HG02870 (cell line): Measurements from ENCODE around the gene DUS1L.

Experiments
- ATAC-seq: cut with Tn5 transposase; IDR thresholded peaks from one replicate; pipeline ENCODE4 v1.9.1; 2021; ENCODE audit warnings: mild to moderate bottlenecking, moderate library complexity; ENCODE audit not compliant: unreplicated experiment

DUS1L gene

GRCh38 chr17:82077617-82078358 lies 12.2 kb upstream of the DUS1L start:
- ATAC-seq, result no peak

- ATAC-seq, result no peak
Measured at GRCh38 chr17:82076785-82077591, 11.4 kb upstream of the DUS1L start.

GRCh38 chr17:82076018-82076784 lies 10.6 kb upstream of the DUS1L start:
- ATAC-seq, result no peak

GRCh38 chr17:82073446-82073845 lies 7.8 kb upstream of the DUS1L start:
- ATAC-seq, result no peak

- ATAC-seq, result no peak
Measured at GRCh38 chr17:82072827-82073226, 7.2 kb upstream of the DUS1L start.

GRCh38 chr17:82070611-82071010 lies 5.0 kb upstream of the DUS1L start:
- ATAC-seq, result no peak

- no peak for ATAC-seq
Measured at GRCh38 chr17:82065193-82065637, 389 bp downstream of the DUS1L start.

- no peak for ATAC-seq
Measured at GRCh38 chr17:82064433-82065192, 991 bp downstream of the DUS1L start.

- ATAC-seq, result no peak
Measured at GRCh38 chr17:82063424-82064415, 1.9 kb downstream of the DUS1L start.

GRCh38 chr17:82062984-82063368 lies 2.6 kb downstream of the DUS1L start:
- ATAC-seq, result no peak

GRCh38 chr17:82062076-82062983 lies 3.3 kb downstream of the DUS1L start:
- ATAC-seq, result no peak

GRCh38 chr17:82061047-82061925 lies 4.3 kb downstream of the DUS1L start:
- ATAC-seq, result no peak

- ATAC-seq, result no peak
Measured at GRCh38 chr17:82060614-82061013, 5.0 kb downstream of the DUS1L start.

- ATAC-seq, result no peak
Measured at GRCh38 chr17:82060001-82060380, 5.6 kb downstream of the DUS1L start.

GRCh38 chr17:82059272-82060000 lies 6.2 kb downstream of the DUS1L start:
- no peak for ATAC-seq

- ATAC-seq, result no peak
Measured at GRCh38 chr17:82058855-82059249, 6.8 kb downstream of the DUS1L start.
